Measurements from ENCODE around the gene HSPA4L. TPM values are rescaled to one million over a fixed set of nuclear protein-coding genes. Genes with fewer than 3 reads are reported as not detected.

Gene HSPA4L
- total and polyA plus RNA-seq, 10 of the 15 experiments (the other 5 are each of a cell fraction or from before 2014, with no cell fraction given), result 8.6 to 40.5 (median 21.4) TPM

DNA sequence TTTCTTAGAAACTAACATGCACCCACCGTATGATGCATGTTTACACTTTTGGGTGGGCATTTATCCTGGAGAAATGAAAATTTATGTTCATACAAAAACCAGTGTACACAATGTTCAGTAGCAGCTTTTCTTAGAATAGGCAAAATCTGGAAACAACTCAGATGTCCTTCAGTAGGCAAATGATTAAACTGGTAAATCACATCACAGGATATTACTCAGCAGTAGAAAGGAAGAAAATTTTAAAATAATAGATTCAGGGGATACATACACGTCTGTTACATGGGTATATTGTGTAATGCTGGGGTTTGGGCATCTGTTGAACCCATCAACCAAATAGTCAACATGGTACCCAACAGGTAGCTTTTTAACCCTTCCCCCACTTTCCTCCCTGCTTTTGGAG is 25.2 kb upstream of the HSPA4L start:
- intact Hi-C loops (cut with micrococcal nuclease; ENCODE audit: unreplicated experiment) (no loop called here), in situ Hi-C loops (cut with MboI) (no loop called here)
- WGBS (ENCODE audit: insufficient coverage, insufficient replicate concordance, low lambda C conversion rate, missing lambda C conversion rate), result 46% methylated on average over 2 of the region's 2 CpGs
- Histone ChIP-seq H3K79me2 (ENCODE audit: control insufficient read depth, insufficient read depth, low read length) (no peaks in the 10 kb centered on the region), H3K4me1 (ENCODE audit: control insufficient read depth, insufficient read depth, low read length) (no peaks in the 10 kb centered on the region), H2AFZ (ENCODE audit: control insufficient read depth, low read depth, low read length) (no peak overlapping the region), H4K20me1 (ENCODE audit: control insufficient read depth, insufficient read depth) (no peaks in the 10 kb centered on the region), H3K9ac (ENCODE audit: control insufficient read depth, insufficient read depth, low read length) (no peak overlapping the region), H3K27ac (ENCODE audit: control insufficient read depth, insufficient read depth) (no peak overlapping the region), H3K36me3 (ENCODE audit: control insufficient read depth in 2 of 2, insufficient read depth in 2 of 2, low read length in 1 of 2) (no peaks in the 10 kb centered on the region), H3K4me2 (ENCODE audit: control insufficient read depth, insufficient read depth) (no peak overlapping the region), H3K9me3 (replicated peaks; ENCODE audit: control insufficient read depth, insufficient read depth, low read length) (no peaks in the 10 kb centered on the region; the same call in 2 of the 3 replicates), H3K4me3 (no peak overlapping the region), H3K27me3 (replicated peaks in 1 of 2; ENCODE audit: control insufficient read depth in 2 of 2, insufficient read depth in 2 of 2, low read length in 1 of 2) (no peaks in the 10 kb centered on the region)
- ChIA-PET RAD21 (ENCODE audit: unreplicated experiment) (no interaction called here), POLR2A (no interaction called here), CTCF (no interaction called here), SMC1A (ENCODE audit: uncharacterized antibody, unreplicated experiment) (no interaction called here)
- ATAC-seq, result no peak
- no TSS peak for BruUV-seq (replicated peaks)
- no peak for DNase-seq (ENCODE audit: low read depth, low spot score)
- FAIRE-seq, result no peak
- TF ChIP-seq YBX1 (IDR thresholded peaks at IDR 0.05), result no peak
- TF ChIP-seq POLR2A (IDR thresholded peaks at IDR 0.05; ENCODE audit: low read depth, low read length), result no peak
- no peak for TF ChIP-seq EED (IDR thresholded peaks at IDR 0.05; ENCODE audit: low read depth)
- TF ChIP-seq, protein P1, sequence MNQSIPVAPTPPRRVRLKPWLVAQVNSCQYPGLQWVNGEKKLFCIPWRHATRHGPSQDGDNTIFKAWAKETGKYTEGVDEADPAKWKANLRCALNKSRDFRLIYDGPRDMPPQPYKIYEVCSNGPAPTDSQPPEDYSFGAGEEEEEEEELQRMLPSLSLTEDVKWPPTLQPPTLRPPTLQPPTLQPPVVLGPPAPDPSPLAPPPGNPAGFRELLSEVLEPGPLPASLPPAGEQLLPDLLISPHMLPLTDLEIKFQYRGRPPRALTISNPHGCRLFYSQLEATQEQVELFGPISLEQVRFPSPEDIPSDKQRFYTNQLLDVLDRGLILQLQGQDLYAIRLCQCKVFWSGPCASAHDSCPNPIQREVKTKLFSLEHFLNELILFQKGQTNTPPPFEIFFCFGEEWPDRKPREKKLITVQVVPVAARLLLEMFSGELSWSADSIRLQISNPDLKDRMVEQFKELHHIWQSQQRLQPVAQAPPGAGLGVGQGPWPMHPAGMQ (IDR thresholded peaks at IDR 0.05; ENCODE audit: borderline replicate concordance), result no peak
- TF ChIP-seq, protein P2, sequence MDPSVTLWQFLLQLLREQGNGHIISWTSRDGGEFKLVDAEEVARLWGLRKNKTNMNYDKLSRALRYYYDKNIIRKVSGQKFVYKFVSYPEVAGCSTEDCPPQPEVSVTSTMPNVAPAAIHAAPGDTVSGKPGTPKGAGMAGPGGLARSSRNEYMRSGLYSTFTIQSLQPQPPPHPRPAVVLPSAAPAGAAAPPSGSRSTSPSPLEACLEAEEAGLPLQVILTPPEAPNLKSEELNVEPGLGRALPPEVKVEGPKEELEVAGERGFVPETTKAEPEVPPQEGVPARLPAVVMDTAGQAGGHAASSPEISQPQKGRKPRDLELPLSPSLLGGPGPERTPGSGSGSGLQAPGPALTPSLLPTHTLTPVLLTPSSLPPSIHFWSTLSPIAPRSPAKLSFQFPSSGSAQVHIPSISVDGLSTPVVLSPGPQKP (IDR thresholded peaks at IDR 0.05; ENCODE audit: low read depth, low read length), result no peak
- no peak for TF ChIP-seq SRF (IDR thresholded peaks at IDR 0.05; ENCODE audit: low read depth in 2 of 2, low read length in 2 of 2)
- TF ChIP-seq YY1 (IDR thresholded peaks at IDR 0.05; ENCODE audit: low read depth, low read length), result no peak
- TF ChIP-seq, protein P3, sequence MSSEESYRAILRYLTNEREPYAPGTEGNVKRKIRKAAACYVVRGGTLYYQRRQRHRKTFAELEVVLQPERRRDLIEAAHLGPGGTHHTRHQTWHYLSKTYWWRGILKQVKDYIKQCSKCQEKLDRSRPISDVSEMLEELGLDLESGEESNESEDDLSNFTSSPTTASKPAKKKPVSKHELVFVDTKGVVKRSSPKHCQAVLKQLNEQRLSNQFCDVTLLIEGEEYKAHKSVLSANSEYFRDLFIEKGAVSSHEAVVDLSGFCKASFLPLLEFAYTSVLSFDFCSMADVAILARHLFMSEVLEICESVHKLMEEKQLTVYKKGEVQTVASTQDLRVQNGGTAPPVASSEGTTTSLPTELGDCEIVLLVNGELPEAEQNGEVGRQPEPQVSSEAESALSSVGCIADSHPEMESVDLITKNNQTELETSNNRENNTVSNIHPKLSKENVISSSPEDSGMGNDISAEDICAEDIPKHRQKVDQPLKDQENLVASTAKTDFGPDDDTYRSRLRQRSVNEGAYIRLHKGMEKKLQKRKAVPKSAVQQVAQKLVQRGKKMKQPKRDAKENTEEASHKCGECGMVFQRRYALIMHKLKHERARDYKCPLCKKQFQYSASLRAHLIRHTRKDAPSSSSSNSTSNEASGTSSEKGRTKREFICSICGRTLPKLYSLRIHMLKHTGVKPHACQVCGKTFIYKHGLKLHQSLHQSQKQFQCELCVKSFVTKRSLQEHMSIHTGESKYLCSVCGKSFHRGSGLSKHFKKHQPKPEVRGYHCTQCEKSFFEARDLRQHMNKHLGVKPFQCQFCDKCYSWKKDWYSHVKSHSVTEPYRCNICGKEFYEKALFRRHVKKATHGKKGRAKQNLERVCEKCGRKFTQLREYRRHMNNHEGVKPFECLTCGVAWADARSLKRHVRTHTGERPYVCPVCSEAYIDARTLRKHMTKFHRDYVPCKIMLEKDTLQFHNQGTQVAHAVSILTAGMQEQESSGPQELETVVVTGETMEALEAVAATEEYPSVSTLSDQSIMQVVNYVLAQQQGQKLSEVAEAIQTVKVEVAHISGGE (CRISPR knock-in tag; IDR thresholded peaks at IDR 0.05), result no peak
- TF ChIP-seq, protein P4, sequence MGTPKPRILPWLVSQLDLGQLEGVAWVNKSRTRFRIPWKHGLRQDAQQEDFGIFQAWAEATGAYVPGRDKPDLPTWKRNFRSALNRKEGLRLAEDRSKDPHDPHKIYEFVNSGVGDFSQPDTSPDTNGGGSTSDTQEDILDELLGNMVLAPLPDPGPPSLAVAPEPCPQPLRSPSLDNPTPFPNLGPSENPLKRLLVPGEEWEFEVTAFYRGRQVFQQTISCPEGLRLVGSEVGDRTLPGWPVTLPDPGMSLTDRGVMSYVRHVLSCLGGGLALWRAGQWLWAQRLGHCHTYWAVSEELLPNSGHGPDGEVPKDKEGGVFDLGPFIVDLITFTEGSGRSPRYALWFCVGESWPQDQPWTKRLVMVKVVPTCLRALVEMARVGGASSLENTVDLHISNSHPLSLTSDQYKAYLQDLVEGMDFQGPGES (IDR thresholded peaks at IDR 0.05), result no peak
- no peak for TF ChIP-seq BACH1 (IDR thresholded peaks at IDR 0.05; ENCODE audit: borderline replicate concordance)
- TF ChIP-seq ZNF384 (IDR thresholded peaks at IDR 0.05; ENCODE audit: borderline replicate concordance, low read depth, low read length), result no peak
- no peak for TF ChIP-seq RB1 (IDR thresholded peaks at IDR 0.05; ENCODE audit: borderline replicate concordance)
- no peak for TF ChIP-seq CBX5 (IDR thresholded peaks at IDR 0.05; ENCODE audit: low read depth)
- TF ChIP-seq ZNF207 (IDR thresholded peaks at IDR 0.05; ENCODE audit: borderline replicate concordance), result no peak
- TF ChIP-seq, protein P5, sequence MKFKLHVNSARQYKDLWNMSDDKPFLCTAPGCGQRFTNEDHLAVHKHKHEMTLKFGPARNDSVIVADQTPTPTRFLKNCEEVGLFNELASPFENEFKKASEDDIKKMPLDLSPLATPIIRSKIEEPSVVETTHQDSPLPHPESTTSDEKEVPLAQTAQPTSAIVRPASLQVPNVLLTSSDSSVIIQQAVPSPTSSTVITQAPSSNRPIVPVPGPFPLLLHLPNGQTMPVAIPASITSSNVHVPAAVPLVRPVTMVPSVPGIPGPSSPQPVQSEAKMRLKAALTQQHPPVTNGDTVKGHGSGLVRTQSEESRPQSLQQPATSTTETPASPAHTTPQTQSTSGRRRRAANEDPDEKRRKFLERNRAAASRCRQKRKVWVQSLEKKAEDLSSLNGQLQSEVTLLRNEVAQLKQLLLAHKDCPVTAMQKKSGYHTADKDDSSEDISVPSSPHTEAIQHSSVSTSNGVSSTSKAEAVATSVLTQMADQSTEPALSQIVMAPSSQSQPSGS (IDR thresholded peaks at IDR 0.05; ENCODE audit: low read length), result no peak
